HCT116 (cell line): ENCODE measurements around the gene SPX.

Experiments
- POLR2A ChIP-seq: IDR thresholded peaks from 2 replicates; pipeline ENCODE4 v1.7.0; 2011; ENCODE audit warnings: borderline replicate concordance; ENCODE audit not compliant: insufficient read depth, insufficient read length; ENCODE audit errors: extremely low read depth
- SP1 ChIP-seq: IDR thresholded peaks from 2 replicates; pipeline ENCODE4 v1.6.1; 2012; ENCODE audit warnings: low read depth
- ZNF274 ChIP-seq: fragments of 200-500 bp; sonication (Bioruptor generic); IDR thresholded peaks from 2 replicates; pipeline ENCODE4 v1.6.1; 2014; ENCODE audit warnings: mild to moderate bottlenecking, low read depth, low read length, inconsistent platforms
- TF ChIP-seq, protein P1 (sequence below), 3 experiments: fragments of 200-600 bp in 1 of 3; sonication (generic) in 1 of 3; IDR thresholded peaks in 2 of 3; conservative IDR thresholded peaks in 1 of 3; 2 replicates each; pipeline ENCODE4 v1.5.1; 2012 to 2017; ENCODE audit warnings: low read depth in 2 of 3, low read length in 2 of 3, antibody characterized with exemption in 1 of 3, borderline replicate concordance in 1 of 3, control low read depth in 1 of 3, mild to moderate bottlenecking in 1 of 3, mixed read lengths in 1 of 3, mixed run types in 1 of 3, moderate library complexity in 1 of 3; ENCODE audit not compliant: insufficient read depth in 1 of 3
- TF ChIP-seq, protein P2 (sequence below): IDR thresholded peaks from 2 replicates; pipeline ENCODE4 v1.6.1; 2012

DNA sequence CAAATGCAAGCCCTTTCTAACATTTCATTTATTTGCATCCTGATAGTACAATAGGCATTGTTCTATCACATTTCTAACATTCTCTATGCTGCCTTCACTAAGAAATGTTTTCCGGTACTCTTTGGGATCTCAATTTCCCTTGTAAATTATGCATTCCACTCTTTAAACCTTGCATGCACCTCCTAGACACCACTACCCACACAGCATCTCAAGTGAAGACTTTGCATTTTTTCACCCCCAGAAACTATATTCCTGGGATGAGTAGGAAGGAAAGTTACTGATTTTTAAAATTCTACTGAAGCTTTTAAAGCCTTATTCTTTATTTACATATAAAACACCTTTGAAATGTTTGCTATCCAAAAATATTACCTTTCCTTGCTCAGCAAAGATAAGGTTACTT, 51.4 kb downstream of the SPX start:
- TF ChIP-seq, protein P1, sequence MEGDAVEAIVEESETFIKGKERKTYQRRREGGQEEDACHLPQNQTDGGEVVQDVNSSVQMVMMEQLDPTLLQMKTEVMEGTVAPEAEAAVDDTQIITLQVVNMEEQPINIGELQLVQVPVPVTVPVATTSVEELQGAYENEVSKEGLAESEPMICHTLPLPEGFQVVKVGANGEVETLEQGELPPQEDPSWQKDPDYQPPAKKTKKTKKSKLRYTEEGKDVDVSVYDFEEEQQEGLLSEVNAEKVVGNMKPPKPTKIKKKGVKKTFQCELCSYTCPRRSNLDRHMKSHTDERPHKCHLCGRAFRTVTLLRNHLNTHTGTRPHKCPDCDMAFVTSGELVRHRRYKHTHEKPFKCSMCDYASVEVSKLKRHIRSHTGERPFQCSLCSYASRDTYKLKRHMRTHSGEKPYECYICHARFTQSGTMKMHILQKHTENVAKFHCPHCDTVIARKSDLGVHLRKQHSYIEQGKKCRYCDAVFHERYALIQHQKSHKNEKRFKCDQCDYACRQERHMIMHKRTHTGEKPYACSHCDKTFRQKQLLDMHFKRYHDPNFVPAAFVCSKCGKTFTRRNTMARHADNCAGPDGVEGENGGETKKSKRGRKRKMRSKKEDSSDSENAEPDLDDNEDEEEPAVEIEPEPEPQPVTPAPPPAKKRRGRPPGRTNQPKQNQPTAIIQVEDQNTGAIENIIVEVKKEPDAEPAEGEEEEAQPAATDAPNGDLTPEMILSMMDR (IDR thresholded peaks at IDR 0.05 in 2 of 3, conservative IDR thresholded peaks at IDR 0.05 in 1 of 3; ENCODE audit: borderline replicate concordance in 1 of 3, insufficient read depth in 1 of 3, low read depth in 2 of 3, low read length in 2 of 3) = no peak
- TF ChIP-seq ZNF274 = no peak
- no peak for TF ChIP-seq POLR2A
- TF ChIP-seq, protein P2, sequence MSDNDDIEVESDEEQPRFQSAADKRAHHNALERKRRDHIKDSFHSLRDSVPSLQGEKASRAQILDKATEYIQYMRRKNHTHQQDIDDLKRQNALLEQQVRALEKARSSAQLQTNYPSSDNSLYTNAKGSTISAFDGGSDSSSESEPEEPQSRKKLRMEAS = no peak
- no peak for TF ChIP-seq SP1
